Skin of body (tissue), 2 donors: ENCODE measurements around the gene CLASRP. TPM values are rescaled to one million over a fixed set of nuclear protein-coding genes. Genes with fewer than 3 reads are reported as not detected.

ENCODE experiments used
- small RNA-seq: library from RNA; depleted of rRNA; stranded (forward); fragments of <200 nt; gene quantifications from one replicate; pipeline ENCODE3, GENCODE V24; 2014; ENCODE audit warnings: low replicate concordance
- total RNA-seq: library from RNA; depleted of rRNA; stranded (reverse); fragments of >200 nt; gene quantifications from one replicate; pipeline ENCODE4 v1.2.3, GENCODE V29; 2014

Gene CLASRP
- total RNA-seq, 1 donor from 2014 or later: 20.3 TPM

Small RNA genes lying within 50 kb of the gene (small RNA-seq; reads per million reads assigned to genes)
- not detected for gene RNU6-611P

Other genes with a start within 250 kb of the CLASRP start
- 50.4 TPM for gene BCAM, start 229.9 kb upstream of the CLASRP start, total RNA-seq
- gene NECTIN2, start 192.7 kb upstream of the CLASRP start, total RNA-seq: 34.0 TPM
- 16.1 TPM for gene TOMM40, start 147.8 kb upstream of the CLASRP start, total RNA-seq
- gene APOE, start 133.2 kb upstream of the CLASRP start, total RNA-seq: 313 TPM
- 44.6 TPM for gene APOC1, start 124.4 kb upstream of the CLASRP start, total RNA-seq
- gene APOC4, start 96.8 kb upstream of the CLASRP start, total RNA-seq: not detected
- gene APOC2, start 93.0 kb upstream of the CLASRP start, total RNA-seq: 0.69 TPM
- gene CLPTM1, start 83.7 kb upstream of the CLASRP start, total RNA-seq: 36.7 TPM
- gene RELB, start 37.6 kb upstream of the CLASRP start, total RNA-seq: 7.1 TPM
- gene ZNF296, start 37.4 kb downstream of the CLASRP start, total RNA-seq: 0.39 TPM
- 10.0 TPM for gene GEMIN7, start 40.2 kb downstream of the CLASRP start, total RNA-seq
- 15.7 TPM for gene PPP1R37, start 54.1 kb downstream of the CLASRP start, total RNA-seq
- gene NKPD1, start 121.9 kb downstream of the CLASRP start, total RNA-seq: 4.2 TPM
- gene TRAPPC6A, start 139.2 kb downstream of the CLASRP start, total RNA-seq: 13.3 TPM
- gene BLOC1S3, start 139.7 kb downstream of the CLASRP start, total RNA-seq: 3.1 TPM
- 0.89 TPM for gene EXOC3L2, start 206.4 kb downstream of the CLASRP start, total RNA-seq
- gene MARK4, start 212.2 kb downstream of the CLASRP start, total RNA-seq: 23.6 TPM